Epithelial cell of esophagus (primary cell): ENCODE data around the gene GHDC.
A peak's percentile ranks its signal among the peaks of the same experiment; 100 is the strongest.
"Not testable (repeated sequence)": the region's sequence is repeated elsewhere in the genome, so short reads cannot be mapped to it uniquely, and the experiment has no call there.

Experiments used
- DNase-seq: peaks from one replicate; pipeline ENCODE4 v3.0.0; 2010; ENCODE audit warnings: low read depth
- H3K4me3 ChIP-seq: 2 replicates; pipeline ENCODE4 v1.5.1; 2011; ENCODE audit warnings: mild to moderate bottlenecking, low read length, control low read depth
- CTCF ChIP-seq: IDR thresholded peaks from 2 replicates; pipeline ENCODE4 v1.5.1; 2011; ENCODE audit warnings: low read depth, mild to moderate bottlenecking, low read length, control low read depth, inconsistent platforms; ENCODE audit not compliant: insufficient read depth; ENCODE audit errors: missing control alignments

The GHDC gene

GRCh38 chr17:42233156-42233555 is 38.9 kb upstream of the GHDC start:
- no peak for TF ChIP-seq CTCF
- no peak overlapping the region for H3K4me3 ChIP-seq
- peak; percentile 62 for DNase-seq

- no peak for DNase-seq
- no peak for TF ChIP-seq CTCF
- H3K4me3 ChIP-seq = no peak overlapping the region
Measured at GRCh38 chr17:42230225-42230624, 35.9 kb upstream of the GHDC start.

GRCh38 chr17:42227849-42228700 is 33.8 kb upstream of the GHDC start:
- no peak for TF ChIP-seq CTCF
- DNase-seq = no peak
- H3K4me3 ChIP-seq = no peak overlapping the region

- DNase-seq = no peak
- no peak for TF ChIP-seq CTCF
- H3K4me3 ChIP-seq = no peak overlapping the region
Measured at GRCh38 chr17:42225646-42226045, 31.4 kb upstream of the GHDC start.

GRCh38 chr17:42224651-42225050 is 30.4 kb upstream of the GHDC start:
- H3K4me3 ChIP-seq = no peak overlapping the region
- TF ChIP-seq CTCF = no peak
- DNase-seq = no peak

- H3K4me3 ChIP-seq = no peak overlapping the region
- peak; percentile 71 for TF ChIP-seq CTCF
- DNase-seq = peak; percentile 64
Measured at GRCh38 chr17:42221886-42222745, 27.8 kb upstream of the GHDC start.

- H3K4me3 ChIP-seq, DNase-seq: not testable (repeated sequence)
Measured at GRCh38 chr17:42219280-42219679, 25.0 kb upstream of the GHDC start.
